ENCODE results near the gene PIP5K1B.

PIP5K1B gene

GRCh38 chr9:68859347-68859746 is 154.3 kb downstream of the PIP5K1B start:
- DNase-seq (ENCODE audit: low read depth): no peak

GRCh38 chr9:68860419-68860818 is 155.4 kb downstream of the PIP5K1B start:
- DNase-seq (ENCODE audit: low read depth): no peak

DNA sequence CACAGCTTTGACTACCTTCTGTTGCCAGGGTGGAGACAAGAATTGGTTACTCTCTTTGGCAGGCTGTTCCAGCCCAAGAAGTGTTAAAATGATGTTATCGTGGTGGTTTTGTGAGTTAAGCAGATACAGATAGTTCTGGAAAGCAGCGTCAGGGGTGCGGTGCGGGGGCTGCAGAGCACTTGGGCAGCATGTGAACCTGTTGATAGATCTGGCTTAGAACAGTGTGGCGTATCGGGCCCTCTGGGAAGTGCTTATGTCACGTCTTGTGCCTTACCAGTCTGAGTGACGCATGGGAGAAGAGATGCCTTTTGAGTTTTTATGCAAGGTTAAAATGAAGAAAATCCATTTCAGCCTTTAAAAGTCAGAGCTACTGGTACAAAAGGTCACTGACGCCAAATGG is 156.4 kb downstream of the PIP5K1B start:
- no peak for DNase-seq (ENCODE audit: low read depth)

DNA sequence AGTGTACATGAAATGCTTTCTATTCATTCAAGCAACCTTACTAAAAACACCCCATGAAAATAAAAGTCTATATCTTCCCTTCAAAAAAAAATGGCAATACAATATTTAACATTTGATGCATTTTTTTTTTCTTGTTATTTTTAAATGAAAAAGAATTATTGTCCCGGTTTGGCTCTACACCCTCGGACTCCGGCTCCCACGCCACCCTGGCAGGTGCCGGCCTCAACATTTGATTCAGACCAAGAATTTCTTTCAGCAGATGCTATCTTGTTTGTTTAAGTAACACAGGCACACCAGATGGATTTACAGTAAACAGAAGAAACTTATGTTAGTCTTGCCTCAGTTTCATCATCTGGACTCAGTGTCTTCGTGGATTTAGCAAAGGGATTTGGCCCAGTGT is 162.0 kb downstream of the PIP5K1B start:
- no peak for DNase-seq (ENCODE audit: low read depth)

GRCh38 chr9:68869022-68869421 is 164.0 kb downstream of the PIP5K1B start:
- no peak for DNase-seq (ENCODE audit: low read depth)

- no peak for DNase-seq (ENCODE audit: low read depth)
Observed at GRCh38 chr9:68870086-68870485, 165.0 kb downstream of the PIP5K1B start.

DNA sequence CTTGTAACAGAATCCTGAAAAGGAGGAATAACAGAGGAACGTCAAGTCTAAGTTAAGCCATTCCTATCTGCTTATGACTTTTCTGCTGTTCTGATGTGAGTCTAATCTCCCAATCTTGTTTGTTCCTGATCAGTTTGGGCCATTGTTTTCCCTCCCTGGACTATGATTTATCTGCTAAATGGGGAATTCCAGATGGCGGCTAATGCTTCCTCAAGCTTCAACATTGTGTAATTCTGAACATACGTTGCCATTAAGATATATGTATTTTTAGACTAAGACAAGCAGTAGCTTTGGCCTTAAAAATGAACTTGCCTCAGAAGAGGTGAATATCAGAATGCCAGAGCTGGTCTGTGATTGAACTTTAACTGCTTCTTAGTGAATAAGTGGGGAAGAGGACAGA is 166.2 kb downstream of the PIP5K1B start:
- DNase-seq (ENCODE audit: low read depth): no peak

GRCh38 chr9:68872026-68872501 is 167.0 kb downstream of the PIP5K1B start:
- no peak for DNase-seq (ENCODE audit: low read depth)

- no peak for DNase-seq (ENCODE audit: low read depth)
Observed at GRCh38 chr9:68873179-68873578, 168.1 kb downstream of the PIP5K1B start.

DNA sequence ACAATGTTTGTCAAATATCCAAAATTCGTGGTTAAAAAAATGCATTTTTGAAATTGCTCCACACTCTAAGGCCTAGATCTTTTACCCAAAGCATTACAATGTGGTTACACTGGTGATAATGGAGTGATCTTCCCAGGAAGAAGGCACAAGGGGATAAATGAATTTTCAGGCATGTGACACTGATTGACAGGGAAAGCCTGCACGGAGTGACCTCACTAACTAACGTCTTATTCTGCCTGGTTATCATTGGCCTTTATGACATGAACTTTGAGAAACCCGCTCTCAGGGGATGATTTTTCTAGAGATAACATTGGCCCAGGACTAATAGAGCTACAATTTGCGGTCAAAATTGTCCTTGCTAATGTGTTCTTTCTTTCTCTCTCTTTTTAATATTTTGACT is 171.2 kb downstream of the PIP5K1B start:
- no peak for DNase-seq (ENCODE audit: low read depth)

GRCh38 chr9:68876681-68877080 is 171.6 kb downstream of the PIP5K1B start:
- no peak for DNase-seq (ENCODE audit: low read depth)

DNA sequence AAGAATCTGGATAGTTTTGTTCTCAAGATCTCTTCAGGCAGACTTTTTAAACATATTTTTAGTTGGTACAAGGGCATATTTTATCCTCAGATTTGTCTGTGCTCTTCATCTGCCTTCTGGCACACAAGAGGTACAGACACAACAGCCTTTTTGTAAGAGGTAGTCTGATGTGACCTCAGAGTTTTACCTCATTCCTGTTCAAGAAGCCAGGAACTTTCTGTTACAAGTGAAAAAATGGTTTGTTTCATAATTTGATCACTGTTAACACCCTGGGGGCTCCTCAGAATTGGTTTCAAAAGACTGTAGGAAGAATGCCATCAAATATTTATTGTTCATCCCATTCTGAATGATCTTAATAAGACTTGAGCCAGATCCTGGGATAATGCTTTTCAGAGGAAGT is 172.2 kb downstream of the PIP5K1B start:
- DNase-seq (ENCODE audit: low read depth): no peak

GRCh38 chr9:68878450-68878849 is 173.4 kb downstream of the PIP5K1B start:
- no peak for DNase-seq (ENCODE audit: low read depth)

- no peak for DNase-seq (ENCODE audit: low read depth)
Observed at GRCh38 chr9:68883224-68883623, 178.2 kb downstream of the PIP5K1B start.

- DNase-seq (ENCODE audit: low read depth): no peak
Observed at GRCh38 chr9:68887232-68887631, 182.2 kb downstream of the PIP5K1B start.

DNA sequence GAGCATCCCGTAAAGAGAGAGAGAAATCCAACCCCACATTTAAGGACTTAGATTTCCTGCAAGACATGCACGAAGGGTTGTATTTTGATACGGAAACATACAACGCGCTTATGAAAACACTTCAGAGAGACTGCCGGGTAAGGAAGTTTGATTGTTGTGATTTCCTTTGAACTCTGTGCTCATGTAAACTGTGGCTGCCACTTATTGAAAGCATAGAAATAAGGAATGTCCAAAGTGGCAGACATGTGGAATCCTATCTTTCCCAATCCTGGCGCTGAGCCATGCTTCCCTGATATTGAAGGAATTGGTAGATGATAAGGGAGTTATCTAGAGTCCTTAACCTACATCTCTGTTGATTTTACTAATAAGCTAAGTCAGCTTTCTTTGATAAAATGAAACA is 189.5 kb downstream of the PIP5K1B start:
- no peak for DNase-seq (ENCODE audit: low read depth)

DNA sequence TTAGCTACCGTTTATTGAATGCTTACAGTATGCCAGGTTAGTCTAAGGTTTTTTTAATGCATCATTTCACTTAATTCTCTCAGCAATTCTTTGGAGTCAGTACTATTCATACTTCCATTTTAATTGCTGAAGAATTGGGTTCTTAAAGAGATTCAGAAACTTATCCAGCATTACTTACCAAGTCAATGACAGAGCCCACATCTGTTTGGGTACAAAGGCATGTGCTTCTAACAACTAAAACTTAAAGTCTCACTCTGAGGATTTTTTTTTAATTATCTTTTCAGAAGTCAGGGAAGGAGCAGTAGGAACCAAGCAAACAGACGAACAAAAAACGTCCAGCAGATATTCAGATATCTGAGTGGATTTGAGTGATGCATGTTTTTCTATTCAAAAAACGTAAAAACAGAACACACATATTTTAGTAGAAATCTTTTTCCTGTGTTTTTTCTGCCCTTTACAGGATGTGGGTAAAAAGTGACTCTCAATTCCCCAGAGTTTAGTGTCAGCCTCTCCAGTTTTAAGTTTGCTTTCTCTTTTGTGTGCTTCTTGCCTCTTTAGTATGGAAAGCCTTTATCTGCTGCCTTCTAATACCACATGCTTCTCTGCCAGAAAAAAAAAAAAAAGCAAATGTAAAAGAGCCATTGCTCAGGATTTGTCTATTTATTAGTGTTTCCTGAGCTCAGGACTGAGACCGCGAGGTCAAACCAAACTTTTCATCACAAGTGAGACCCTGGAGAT is 190.9 kb downstream of the PIP5K1B start:
- DNase-seq (ENCODE audit: low read depth): no peak

DNA sequence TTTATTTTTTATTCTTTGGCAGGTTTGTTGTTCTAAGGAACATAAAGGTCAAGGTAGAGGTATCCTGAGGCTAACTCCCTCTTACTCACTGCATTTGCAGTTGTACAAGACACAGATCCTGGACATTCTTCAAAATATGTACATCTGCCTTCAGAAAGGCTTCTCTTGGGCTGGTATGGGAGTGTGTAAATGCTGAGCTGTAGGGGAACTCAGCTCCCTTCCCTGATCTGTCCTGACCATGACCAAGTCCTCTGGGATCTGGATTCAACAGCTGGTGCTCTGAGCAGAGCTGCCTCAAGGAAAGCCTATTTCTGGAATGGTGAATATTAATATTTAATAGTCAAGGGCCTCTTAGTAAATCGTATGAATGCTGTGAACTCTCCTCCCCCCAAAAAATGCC is 191.4 kb downstream of the PIP5K1B start:
- no peak for DNase-seq (ENCODE audit: low read depth)

- DNase-seq (ENCODE audit: low read depth): no peak
Observed at GRCh38 chr9:68897577-68898145, 192.6 kb downstream of the PIP5K1B start.

- no peak for DNase-seq (ENCODE audit: low read depth)
Observed at GRCh38 chr9:68898781-68899439, 193.9 kb downstream of the PIP5K1B start.

GRCh38 chr9:68904454-68904853 is 199.4 kb downstream of the PIP5K1B start:
- DNase-seq (ENCODE audit: low read depth): no peak

DNA sequence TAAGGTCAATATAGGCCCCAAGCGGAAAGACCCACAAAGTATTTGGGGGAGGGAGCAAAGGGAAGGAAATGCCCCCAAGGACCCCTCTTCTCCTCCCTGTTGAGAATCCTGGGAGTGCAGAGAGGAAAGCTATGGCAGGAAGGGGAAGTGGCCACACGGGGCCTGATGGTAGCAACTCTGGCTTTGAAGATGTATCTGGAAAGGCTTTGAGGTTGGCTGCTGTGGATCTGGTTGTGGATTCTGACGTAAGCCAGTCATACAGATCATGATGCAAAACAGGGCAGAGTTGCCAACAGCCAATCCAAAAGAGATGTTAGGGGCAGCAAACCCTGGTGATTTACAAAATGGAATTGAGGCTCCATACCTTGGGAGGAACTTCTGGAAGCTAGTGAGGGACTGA is 200.1 kb downstream of the PIP5K1B start:
- DNase-seq (ENCODE audit: low read depth): no peak

GRCh38 chr9:68907910-68908309 is 202.9 kb downstream of the PIP5K1B start:
- DNase-seq (ENCODE audit: low read depth): no peak

All from GM04503 (cell line).